Lower lobe of right lung (tissue), 2 donors: Measurements from ENCODE around the gene RASIP1. TPM values are rescaled to one million over a fixed set of nuclear protein-coding genes. Genes with fewer than 3 reads are reported as not detected.

ENCODE experiments used
- ATAC-seq, 2 donors: fragments of 200-7000 bp; cut with Tn5 transposase; one replicate each; pipeline ENCODE4 v1.9.1; 2020 to 2022; ENCODE audit warnings: mild to moderate bottlenecking in 2 of 2, moderate library complexity in 2 of 2
- DNase-seq: peaks from one replicate; pipeline ENCODE4 v3.0.0-alpha.2; 2020
- H3K27ac ChIP-seq: fragments of 200-600 bp; one replicate; pipeline ENCODE4 v1.8.0; 2022
- H3K27me3 ChIP-seq: fragments of 200-600 bp; one replicate; pipeline ENCODE4 v1.8.0; 2022; ENCODE audit warnings: low read depth
- H3K36me3 ChIP-seq: fragments of 200-600 bp; one replicate; pipeline ENCODE4 v1.8.0; 2022; ENCODE audit warnings: mild to moderate bottlenecking
- H3K4me1 ChIP-seq: fragments of 200-600 bp; one replicate; pipeline ENCODE4 v1.8.0; 2022
- H3K4me3 ChIP-seq: fragments of 200-600 bp; one replicate; pipeline ENCODE4 v1.8.0; 2022; ENCODE audit warnings: mild to moderate bottlenecking
- H3K9me3 ChIP-seq: fragments of 200-600 bp; one replicate; pipeline ENCODE4 v1.8.0; 2022
- CTCF ChIP-seq: fragments of 200-600 bp; IDR thresholded peaks from one replicate; pipeline ENCODE4 v1.8.0; 2022; ENCODE audit warnings: antibody characterized with exemption, mild to moderate bottlenecking
- intact Hi-C: fragments of 100-400 bp; cut with DNase I; formaldehyde crosslinking; loops from one replicate; pipeline ENCODE4 v1.11.0; 2022
- total RNA-seq: library from RNA; stranded (reverse); fragmentation: NEBNext Ultra II Directional; extraction: Animal tissue kit (Norgen Biotek cat#: 25700); gene quantifications from one replicate; pipeline ENCODE4 v1.2.1, GENCODE V29; 2021
- donor health status: DM: no; HTN: yes; CAD: no; lungs with severe emphysema.

The RASIP1 gene
- total RNA-seq, 1 donor from 2014 or later: 33.4 TPM

- Histone ChIP-seq H3K4me1 (peaks cover 23% of the 10 kb centered on the region), H3K27ac (no peak overlapping the region), H3K27me3 (no peaks in the 10 kb centered on the region), H3K9me3 (no peaks in the 10 kb centered on the region), H3K36me3 (no peaks in the 10 kb centered on the region), H3K4me3 (no peak overlapping the region)
- DNase-seq (no peak), ATAC-seq (no peak)
- no peak for TF ChIP-seq CTCF
- intact Hi-C loops: no loop called here
Measured at GRCh38 chr19:48711106-48711662, 29.2 kb downstream of the RASIP1 start.

GRCh38 chr19:48708471-48708870 lies 31.9 kb downstream of the RASIP1 start:
- Histone ChIP-seq H3K4me3 (no peak overlapping the region), H3K36me3 (no peaks in the 10 kb centered on the region), H3K27me3 (no peaks in the 10 kb centered on the region), H3K4me1 (peaks cover 8% of the 10 kb centered on the region), H3K27ac (no peak overlapping the region), H3K9me3 (no peaks in the 10 kb centered on the region)
- intact Hi-C loops: no loop called here
- no peak for DNase-seq
- no peak for TF ChIP-seq CTCF
- ATAC-seq: no peak

- Histone ChIP-seq H3K4me3 (no peak overlapping the region), H3K4me1 (no peaks in the 10 kb centered on the region), H3K36me3 (peaks cover 7% of the 10 kb centered on the region), H3K9me3 (no peaks in the 10 kb centered on the region), H3K27ac (no peak overlapping the region), H3K27me3 (no peaks in the 10 kb centered on the region)
- TF ChIP-seq CTCF: no peak
- intact Hi-C loops: no loop called here
- ATAC-seq (no peak), DNase-seq (no peak)
Measured at GRCh38 chr19:48705431-48705830, 35.0 kb downstream of the RASIP1 start.

- TF ChIP-seq CTCF: no peak
- no peaks in the 10 kb centered on the region for H3K27me3 ChIP-seq
- no peak for ATAC-seq
- H3K27ac ChIP-seq: no peak overlapping the region
- intact Hi-C loops: no loop called here
- H3K36me3 ChIP-seq: peaks cover 7% of the 10 kb centered on the region
- no peak for DNase-seq
- no peaks in the 10 kb centered on the region for H3K4me1 ChIP-seq
- H3K4me3 ChIP-seq: no peak overlapping the region
- H3K9me3 ChIP-seq: no peaks in the 10 kb centered on the region
Measured at GRCh38 chr19:48703316-48703715, 37.1 kb downstream of the RASIP1 start.

- H3K27ac ChIP-seq: no peak overlapping the region
- ATAC-seq (no peak), DNase-seq (no peak)
- H3K4me1 ChIP-seq: no peaks in the 10 kb centered on the region
- no peak for TF ChIP-seq CTCF
- peaks cover 7% of the 10 kb centered on the region for H3K36me3 ChIP-seq
- H3K9me3 ChIP-seq: no peaks in the 10 kb centered on the region
- intact Hi-C loops: no loop called here
- no peak overlapping the region for H3K4me3 ChIP-seq
- H3K27me3 ChIP-seq: no peaks in the 10 kb centered on the region
Measured at GRCh38 chr19:48702701-48703100, 37.7 kb downstream of the RASIP1 start.

- intact Hi-C loops: no loop called here
- no peaks in the 10 kb centered on the region for H3K9me3 ChIP-seq
- peaks cover 9% of the 10 kb centered on the region for H3K4me1 ChIP-seq
- H3K27ac ChIP-seq: no peak overlapping the region
- H3K36me3 ChIP-seq: peaks cover 7% of the 10 kb centered on the region
- no peak overlapping the region for H3K4me3 ChIP-seq
- DNase-seq (no peak), ATAC-seq (peak; percentile 52 to 66)
- H3K27me3 ChIP-seq: peaks cover 11% of the 10 kb centered on the region
- no peak for TF ChIP-seq CTCF
Measured at GRCh38 chr19:48698046-48698445, 42.4 kb downstream of the RASIP1 start.
